Coronary artery (tissue), 2 donors: Measurements from ENCODE around the gene B4GAT1.
"Not testable (repeated sequence)": the region's sequence is repeated elsewhere in the genome, so short reads cannot be mapped to it uniquely, and the experiment has no call there.

ENCODE experiments used
- DNase-seq: peaks from one replicate; pipeline ENCODE4 v3.0.0-alpha.2; 2017; ENCODE audit warnings: low spot score
- H3K27ac ChIP-seq, 2 donors: fragments of 200-600 bp; sonication (generic); one replicate each; pipeline ENCODE4 v1.5.1; 2016 to 2019
- H3K4me3 ChIP-seq: fragments of 200-600 bp; sonication (generic); 2 replicates; pipeline ENCODE4 v1.5.1; 2016; ENCODE audit warnings: mild to moderate bottlenecking, moderate library complexity
- CTCF ChIP-seq: fragments of 200-600 bp; sonication (generic); IDR thresholded peaks from one replicate; pipeline ENCODE4 v1.5.1; 2019; ENCODE audit warnings: antibody characterized with exemption

The B4GAT1 gene

DNA sequence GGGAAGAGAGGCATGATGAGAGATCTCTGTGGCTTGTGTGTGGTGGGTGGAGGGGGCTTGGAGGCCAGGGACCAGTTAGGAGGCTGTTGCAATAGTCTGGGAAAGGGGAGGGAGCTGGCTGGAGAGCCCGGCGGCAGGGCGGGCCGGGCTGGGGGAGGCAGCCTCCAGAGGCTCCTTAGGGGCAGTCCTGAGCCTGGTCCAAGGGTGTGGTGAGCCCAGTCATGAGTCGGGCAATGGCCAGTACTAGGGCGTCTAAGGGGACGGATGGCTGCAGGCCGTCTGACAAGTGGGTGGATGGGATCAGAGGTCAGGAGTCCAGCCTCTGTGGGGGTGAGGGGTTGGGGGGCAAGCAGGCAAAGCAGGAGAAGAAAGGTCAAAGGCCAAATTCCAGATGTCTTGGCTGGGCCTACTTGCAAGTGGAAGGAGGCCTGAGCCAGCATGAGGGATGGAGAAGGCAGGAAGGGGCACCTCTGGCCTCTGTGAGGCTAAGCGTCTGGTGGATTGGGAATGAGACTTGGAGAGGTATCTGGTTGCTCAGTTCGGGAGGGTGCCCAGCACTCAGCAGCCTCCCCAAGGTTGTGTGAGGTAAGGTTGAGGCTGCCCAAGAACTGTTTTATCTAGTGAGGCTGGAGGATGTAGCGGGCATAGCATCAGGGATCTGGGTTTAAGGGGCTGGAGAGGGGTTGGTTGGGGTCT, 24.5 kb downstream of the B4GAT1 start:
- peak; percentile 81 for DNase-seq
- H3K4me3 ChIP-seq = no peak overlapping the region
- peak overlapping the region in 1 of 2 donors; percentile 56 for H3K27ac ChIP-seq
- no peak for TF ChIP-seq CTCF

- Histone ChIP-seq H3K27ac (peak overlapping the region in 1 of 2 donors; percentile 56), H3K4me3 (no peak overlapping the region)
- no peak for DNase-seq
- TF ChIP-seq CTCF = no peak
Measured at GRCh38 chr11:66321606-66322005, 25.8 kb downstream of the B4GAT1 start.

- H3K27ac ChIP-seq, H3K4me3 ChIP-seq, DNase-seq: not testable (repeated sequence)
Measured at GRCh38 chr11:66320748-66321147, 26.7 kb downstream of the B4GAT1 start.

DNA sequence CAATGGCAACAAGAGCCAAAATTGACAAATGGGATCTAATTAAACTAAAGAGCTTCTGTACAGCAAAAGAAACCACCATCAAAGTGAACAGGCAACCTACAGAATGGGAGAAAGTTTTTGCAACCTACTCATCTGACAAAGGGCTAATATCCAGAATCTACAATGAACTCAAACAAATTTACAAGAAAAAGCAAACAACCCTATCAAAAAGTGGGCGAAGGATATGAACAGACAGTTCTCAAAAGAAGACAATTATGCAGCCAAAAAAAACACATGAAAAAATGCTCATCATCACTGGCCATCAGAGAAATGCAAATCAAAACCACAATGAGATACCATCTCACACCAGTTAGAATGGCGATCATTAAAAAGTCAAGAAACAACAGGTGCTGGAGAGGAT, 27.1 kb downstream of the B4GAT1 start:
- not testable (repeated sequence) for H3K27ac ChIP-seq, H3K4me3 ChIP-seq, DNase-seq

GRCh38 chr11:66318600-66318970, 28.8 kb downstream of the B4GAT1 start:
- peak overlapping the region in 1 of 2 donors; percentile 87 for H3K27ac ChIP-seq
- no peak for DNase-seq
- H3K4me3 ChIP-seq = no peak overlapping the region
- no peak for TF ChIP-seq CTCF

DNA sequence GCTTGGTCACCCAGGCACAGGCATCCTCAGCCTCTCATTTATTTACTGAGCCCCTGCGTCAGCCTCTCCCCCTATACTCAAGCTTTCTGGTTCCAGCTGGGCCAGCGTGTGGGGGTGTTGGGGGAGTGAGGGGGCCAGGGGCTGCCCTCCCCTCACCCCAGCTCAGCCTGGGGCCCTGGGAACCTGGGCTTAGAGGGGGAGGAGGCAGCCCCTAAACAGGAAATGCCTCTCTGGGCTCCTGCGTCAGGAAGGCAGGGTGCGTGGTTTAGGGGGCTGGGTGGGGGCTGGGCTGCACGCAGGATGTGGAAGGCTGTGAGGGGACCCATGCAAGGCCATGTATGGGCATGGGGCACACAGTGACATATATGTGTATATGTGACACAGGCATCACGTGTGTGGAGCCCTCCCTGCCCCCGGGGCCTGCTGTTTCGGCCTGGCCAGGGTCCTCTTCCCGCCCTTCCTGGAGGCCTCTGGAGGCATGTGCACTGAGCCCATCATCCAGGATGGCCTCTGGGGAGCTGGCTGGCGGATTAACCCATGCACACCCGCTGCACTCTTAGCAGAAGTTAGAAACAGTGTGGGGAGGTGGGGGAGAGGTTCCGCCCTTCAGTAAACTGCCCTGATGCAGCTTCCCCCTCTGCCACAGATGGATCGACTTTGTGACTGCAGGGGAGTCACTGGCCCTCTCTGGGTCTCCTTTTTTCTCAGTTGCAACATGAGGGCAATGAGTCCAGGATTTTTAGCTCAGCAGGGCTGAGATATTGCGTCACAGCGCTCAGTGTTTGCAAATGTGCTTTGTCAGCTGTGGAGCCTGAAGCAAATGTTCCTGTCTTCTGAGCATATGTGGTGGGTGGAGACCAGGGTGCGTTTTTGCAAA, 29.5 kb downstream of the B4GAT1 start:
- peak overlapping the region; percentile 20 to 87 for H3K27ac ChIP-seq
- H3K4me3 ChIP-seq = peak overlapping the region; percentile 83
- TF ChIP-seq CTCF = no peak
- DNase-seq = no peak

DNA sequence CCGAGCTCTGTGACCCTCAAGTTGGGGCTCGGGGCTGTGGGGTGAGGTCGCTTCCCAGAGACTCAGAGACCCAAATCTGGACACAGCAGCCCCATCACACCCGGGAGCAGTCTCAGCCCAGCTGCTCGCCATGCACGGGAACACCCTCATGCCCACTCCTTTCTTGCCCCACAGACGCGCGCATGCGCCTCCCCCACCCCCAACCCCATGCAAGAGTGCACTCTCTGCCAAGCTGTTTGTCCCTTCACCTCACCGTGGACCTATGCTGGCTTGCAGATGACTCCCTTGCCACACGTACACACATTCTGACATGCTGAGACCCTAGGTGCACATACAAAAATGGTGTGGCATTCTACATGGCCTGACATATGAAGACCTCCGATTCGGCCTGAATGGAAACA, 30.1 kb downstream of the B4GAT1 start:
- no peak for DNase-seq
- no peak for TF ChIP-seq CTCF
- Histone ChIP-seq H3K27ac (peak overlapping the region; percentile 55 to 87), H3K4me3 (peak overlapping the region; percentile 83)

DNA sequence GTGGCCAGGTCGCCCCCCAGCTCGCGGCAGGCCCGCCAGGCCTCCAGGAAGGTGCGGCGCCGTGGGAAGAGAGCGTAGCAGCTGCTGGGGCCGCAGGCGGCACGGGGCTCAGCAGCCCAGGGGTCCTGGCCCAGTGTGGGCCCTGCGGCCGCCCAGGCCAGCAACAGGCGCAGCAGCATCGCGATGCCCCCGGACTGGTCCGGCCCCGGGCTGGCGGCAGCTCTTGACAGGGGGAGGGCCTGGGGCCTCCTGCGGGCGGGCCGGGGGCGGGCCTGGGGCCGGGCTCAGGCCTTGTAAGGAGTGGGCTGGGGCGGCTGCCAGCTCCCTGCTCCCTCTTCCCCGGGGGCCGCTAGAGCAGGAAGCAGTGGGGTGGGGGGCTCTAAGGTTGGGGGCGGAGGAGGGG, 30.6 kb downstream of the B4GAT1 start, which contains the start of gene CD248:
CD248 (minus strand) TSS at position 196 of the 403 bp plus-strand sequence; CDS start at position 179, 17 bp downstream.
- DNase-seq = no peak
- TF ChIP-seq CTCF = no peak
- Histone ChIP-seq H3K4me3 (peak within 1 kb of the TSS; percentile 83), H3K27ac (peak within 1 kb of the TSS; percentile 55 to 87)
